NOMO-1 (cell line): ENCODE data around the gene GEMIN4.
"Not testable (repeated sequence)": the region's sequence is repeated elsewhere in the genome, so short reads cannot be mapped to it uniquely, and the experiment has no call there.

Source experiments
- DNase-seq, 2 experiments: peaks; one replicate each; lab custom pipeline; 2025; ENCODE audit not compliant: unreplicated experiment in 2 of 2; lab: John Stamatoyannopoulos, UW

GEMIN4 gene

GRCh38 chr17:752002-752619 is at the start of gene GEMIN4:
Gene GEMIN4 (minus strand): TSS chr17:752264. CDS start chr17:752142, 122 bp downstream.
- DNase-seq, result peak; percentile 80 to 84

- DNase-seq, result no peak
Measured at GRCh38 chr17:801660-802059, 49.6 kb upstream of the GEMIN4 start.

GRCh38 chr17:800446-801242 is 48.6 kb upstream of the GEMIN4 start:
- no peak for DNase-seq

GRCh38 chr17:799261-799660 is 47.2 kb upstream of the GEMIN4 start:
- DNase-seq, result no peak

- DNase-seq, result no peak
Measured at GRCh38 chr17:798246-798645, 46.2 kb upstream of the GEMIN4 start.

GRCh38 chr17:797236-797840 is 45.3 kb upstream of the GEMIN4 start:
- DNase-seq, result no peak

GRCh38 chr17:796609-797008 is 44.5 kb upstream of the GEMIN4 start:
- no peak for DNase-seq

GRCh38 chr17:795721-796120 is 43.7 kb upstream of the GEMIN4 start:
- DNase-seq, result no peak

- no peak for DNase-seq
Measured at GRCh38 chr17:795276-795675, 43.2 kb upstream of the GEMIN4 start.

GRCh38 chr17:794876-795275 is 42.8 kb upstream of the GEMIN4 start:
- peak; percentile 2 to 17 for DNase-seq

GRCh38 chr17:792277-792676 is 40.2 kb upstream of the GEMIN4 start:
- no peak for DNase-seq

- DNase-seq, result no peak
Measured at GRCh38 chr17:791829-792228, 39.8 kb upstream of the GEMIN4 start.

GRCh38 chr17:790874-791247 is 38.8 kb upstream of the GEMIN4 start:
- not testable (repeated sequence) for DNase-seq

- not testable (repeated sequence) for DNase-seq
Measured at GRCh38 chr17:789931-790873, 38.1 kb upstream of the GEMIN4 start.

- no peak for DNase-seq
Measured at GRCh38 chr17:789160-789840, 37.2 kb upstream of the GEMIN4 start.

- no peak for DNase-seq
Measured at GRCh38 chr17:788551-788950, 36.5 kb upstream of the GEMIN4 start.

GRCh38 chr17:787641-788221 is 35.7 kb upstream of the GEMIN4 start:
- no peak for DNase-seq

GRCh38 chr17:785901-786300 is 33.8 kb upstream of the GEMIN4 start:
- DNase-seq, result not testable (repeated sequence)

GRCh38 chr17:784143-784542 is 32.1 kb upstream of the GEMIN4 start:
- DNase-seq, result no peak
